Testis (tissue), 3 donors: ENCODE data around the gene ZC3H6. TPM values are rescaled to one million over a fixed set of nuclear protein-coding genes. Genes with fewer than 3 reads are reported as not detected.

Experiments used
- DNase-seq: peaks from one replicate; pipeline ENCODE4 v3.0.0-alpha.2; 2019
- H3K27ac ChIP-seq, 2 donors: fragments of 200-600 bp; sonication (generic); one replicate each; pipeline ENCODE4 v1.5.1; 2019
- H3K27me3 ChIP-seq: fragments of 200-600 bp; sonication (generic); one replicate; pipeline ENCODE4 v1.5.1; 2019
- H3K36me3 ChIP-seq: fragments of 200-600 bp; sonication (generic); one replicate; pipeline ENCODE4 v1.5.1; 2017; ENCODE audit warnings: low read depth; ENCODE audit errors: missing control alignments
- H3K4me1 ChIP-seq: fragments of 200-600 bp; sonication (generic); one replicate; pipeline ENCODE4 v1.5.1; 2019
- H3K4me3 ChIP-seq, 2 donors: fragments of 200-600 bp; sonication (generic); one replicate each; pipeline ENCODE4 v1.5.1; 2017 to 2019
- H3K9me3 ChIP-seq: fragments of 200-600 bp; sonication (generic); one replicate; pipeline ENCODE4 v1.5.1; 2017
- CTCF ChIP-seq, 3 experiments: fragments of 450-650 bp in 2 of 3; fragments of 200-600 bp in 1 of 3; sonication (generic) in 1 of 3; IDR thresholded peaks; one replicate each; pipeline ENCODE4 v1.5.1; 2016 to 2019; ENCODE audit warnings: antibody characterized with exemption in 3 of 3, mild to moderate bottlenecking in 2 of 3, moderate library complexity in 1 of 3
- POLR2A ChIP-seq: fragments of 450-650 bp; IDR thresholded peaks from one replicate; pipeline ENCODE4 v1.6.1; 2017; ENCODE audit warnings: antibody characterized with exemption, mild to moderate bottlenecking, moderate library complexity
- WGBS, 2 donors: methylation state at CpG; one replicate each; pipeline ENCODE4 v1.1.5; 2018; 5-methylcytosine and 5-hydroxymethylcytosine counted together
- intact Hi-C: fragments of 100-400 bp; cut with DNase I; formaldehyde crosslinking; loops from one replicate; pipeline ENCODE4 v1.15.1; 2023; ENCODE audit warnings: low total_unique reads
- polyA plus RNA-seq: library from polyadenylated mRNA; stranded (reverse); fragments of 350-450 nt; fragmentation: Illumina TruSeq; extraction: RNeasy Lipid Tissue Mini Kit (QIAGEN cat#74804); gene quantifications from one replicate; pipeline ENCODE4 v1.2.3, GENCODE V29; 2014; ENCODE audit warnings: low read depth, low replicate concordance; ENCODE audit not compliant: insufficient read depth
- total RNA-seq, 2 donors: library from RNA; depleted of rRNA; stranded (reverse); fragments of >200 nt; gene quantifications; one replicate each; pipeline ENCODE4 v1.2.3, GENCODE V29; 2016

ZC3H6 gene
- total and polyA plus RNA-seq, 3 donors from 2014 or later, result 5.0 to 23.4 (median 10.9) TPM

- WGBS, 2 donors, result 86 to 90% methylated on average over 2 of the region's 2 CpGs
These were observed 21.0 kb downstream of the ZC3H6 start for GRCh38 chr2:112296407-112296806.

GRCh38 chr2:112301171-112301584 is 25.8 kb downstream of the ZC3H6 start:
- Histone ChIP-seq H3K4me3 (no peak overlapping the region), H3K36me3 (no peaks in the 10 kb centered on the region), H3K4me1 (no peaks in the 10 kb centered on the region), H3K27ac (no peak overlapping the region), H3K9me3 (no peaks in the 10 kb centered on the region), H3K27me3 (no peaks in the 10 kb centered on the region)
- intact Hi-C loops, result no loop called here
- TF ChIP-seq POLR2A (no peak), CTCF (IDR thresholded peaks at IDR 0.05) (no peak)
- no peak for DNase-seq

More at GRCh38 chr2:112296407-112296806, 21.0 kb downstream of the ZC3H6 start:
- Histone ChIP-seq H3K27ac (no peak overlapping the region), H3K4me3 (no peak overlapping the region), H3K4me1 (no peaks in the 10 kb centered on the region), H3K27me3 (no peaks in the 10 kb centered on the region), H3K36me3 (no peaks in the 10 kb centered on the region), H3K9me3 (no peaks in the 10 kb centered on the region)
- no peak for DNase-seq
- TF ChIP-seq CTCF (IDR thresholded peaks at IDR 0.05) (no peak), POLR2A (no peak)
- intact Hi-C loops, result no loop called here

- no peaks in the 10 kb centered on the region for H3K4me1 ChIP-seq
- H3K4me3 ChIP-seq, result no peak overlapping the region
- H3K9me3 ChIP-seq, result no peaks in the 10 kb centered on the region
- TF ChIP-seq CTCF (IDR thresholded peaks at IDR 0.05) (no peak), POLR2A (no peak)
- no peaks in the 10 kb centered on the region for H3K36me3 ChIP-seq
- DNase-seq, result no peak
- H3K27ac ChIP-seq, result no peak overlapping the region
- intact Hi-C loops, result no loop called here
- no peaks in the 10 kb centered on the region for H3K27me3 ChIP-seq
These were observed 26.6 kb downstream of the ZC3H6 start for GRCh38 chr2:112301973-112302372.

- H3K27ac ChIP-seq, result no peak overlapping the region
- 62 to 63% methylated on average over 2 of the region's 2 CpGs for WGBS, 2 donors
- no peak for DNase-seq
- no peaks in the 10 kb centered on the region for H3K9me3 ChIP-seq
- no peaks in the 10 kb centered on the region for H3K36me3 ChIP-seq
- no peak overlapping the region for H3K4me3 ChIP-seq
- H3K27me3 ChIP-seq, result no peaks in the 10 kb centered on the region
- no peaks in the 10 kb centered on the region for H3K4me1 ChIP-seq
- intact Hi-C loops, result no loop called here
- TF ChIP-seq CTCF (IDR thresholded peaks at IDR 0.05) (no peak), POLR2A (no peak)
These were observed 29.0 kb downstream of the ZC3H6 start for GRCh38 chr2:112304298-112304941.

- Histone ChIP-seq H3K27ac (no peak overlapping the region), H3K4me1 (no peaks in the 10 kb centered on the region), H3K27me3 (no peaks in the 10 kb centered on the region), H3K9me3 (no peaks in the 10 kb centered on the region), H3K36me3 (no peaks in the 10 kb centered on the region), H3K4me3 (no peak overlapping the region)
- DNase-seq, result no peak
- intact Hi-C loops, result no loop called here
- TF ChIP-seq POLR2A, result no peak
- WGBS, 2 donors, result 98 to 100% methylated on average over 1 of the region's 1 CpG
These were observed 29.7 kb downstream of the ZC3H6 start for GRCh38 chr2:112305132-112305531.
